Activated naive CD4-positive, alpha-beta T cell treated with anti-CD3 and anti-CD28 coated beads for 36 hours (primary cell): Measurements from ENCODE around the gene RAD21L1. TPM values are rescaled to one million over a fixed set of nuclear protein-coding genes. Genes with fewer than 3 reads are reported as not detected.
"Not testable (repeated sequence)": the region's sequence is repeated elsewhere in the genome, so short reads cannot be mapped to it uniquely, and the experiment has no call there.

ENCODE experiments used
- CTCF ChIA-PET: fragments of 350-600 bp; sonication (Branson Sonifier 250); formaldehyde crosslinking; loops from one replicate; lab custom pipeline; 2021; ENCODE audit warnings: antibody characterized with exemption; lab: Charles Lee
- DNase-seq: peaks from one replicate; pipeline ENCODE4 v3.0.0-alpha.2; 2020
- H3K27ac Mint-ChIP-seq: one replicate; pipeline ENCODE4 v1.8.0; 2021; ENCODE audit warnings: mild to moderate bottlenecking, mixed read lengths
- H3K27me3 Mint-ChIP-seq: one replicate; pipeline ENCODE4 v1.8.0; 2021; ENCODE audit warnings: low read depth, mixed read lengths
- H3K36me3 Mint-ChIP-seq: one replicate; pipeline ENCODE4 v1.8.0; 2021; ENCODE audit warnings: low read depth, mixed read lengths
- H3K4me1 Mint-ChIP-seq: one replicate; pipeline ENCODE4 v1.8.0; 2021; ENCODE audit warnings: low read depth, mixed read lengths
- H3K4me3 Mint-ChIP-seq: one replicate; pipeline ENCODE4 v1.8.0; 2021; ENCODE audit warnings: mild to moderate bottlenecking, moderate library complexity, mixed read lengths
- H3K9me3 Mint-ChIP-seq: one replicate; pipeline ENCODE4 v1.8.0; 2021; ENCODE audit warnings: mixed read lengths
- intact Hi-C: fragments of 100-400 bp; cut with micrococcal nuclease; formaldehyde crosslinking; loops from one replicate; pipeline ENCODE4 v1.15.1; 2023
- total RNA-seq, 2 experiments: library from RNA; stranded (reverse); gene quantifications; one replicate each; pipeline ENCODE4 v1.2.3, GENCODE V29; 2021

RAD21L1 gene
- total RNA-seq, 2 experiments from 2014 or later = not detected

DNA sequence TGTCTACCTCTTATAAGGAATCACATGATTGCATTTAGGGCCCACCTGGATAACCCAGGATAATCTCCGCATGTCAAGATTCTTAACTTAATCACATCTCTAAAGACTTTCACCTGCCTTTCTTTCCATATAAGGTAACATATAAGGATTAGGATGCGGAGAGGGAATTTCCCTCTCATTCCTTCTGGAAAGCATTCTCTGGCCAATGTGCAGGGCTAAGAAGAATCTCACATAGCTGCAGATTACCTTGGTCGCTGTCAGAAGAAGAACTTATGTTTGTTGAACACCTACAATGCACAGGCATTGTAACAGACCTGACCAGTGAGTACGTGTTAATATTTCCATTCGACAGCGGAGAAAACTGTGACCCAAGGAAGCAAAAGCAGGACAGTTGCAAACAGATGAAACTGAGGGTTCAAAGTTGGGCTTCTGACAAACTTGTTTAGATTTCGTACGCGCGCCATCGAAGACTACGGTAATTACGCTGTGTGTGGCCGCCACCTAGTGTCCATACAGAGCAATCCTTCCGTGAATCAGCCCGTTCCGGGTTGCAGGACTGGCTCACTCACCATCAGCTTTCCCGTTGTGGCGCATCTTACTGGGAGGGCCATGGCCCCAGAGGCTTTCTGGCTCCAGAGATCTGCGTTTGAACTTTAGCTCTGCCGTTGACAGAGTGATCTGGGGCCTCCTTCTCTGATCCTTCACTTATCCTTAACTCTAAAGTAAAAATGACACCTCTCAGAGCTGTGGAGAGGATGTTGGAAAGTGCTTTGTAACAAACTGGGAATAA is 13.0 kb upstream of the RAD21L1 start:
- peak; percentile 88 for DNase-seq
- no peak overlapping the region for H3K27ac Mint-ChIP-seq
- H3K9me3 Mint-ChIP-seq = no peaks in the 10 kb centered on the region
- H3K27me3 Mint-ChIP-seq = no peaks in the 10 kb centered on the region
- intact Hi-C loops = loop anchor here (1.0 to 5.0 kb wide), 5 partner anchors 28 to 397 kb away; partner anchors contain the start of genes PSMF1 and TMEM74B
- CTCF ChIA-PET = interaction anchor here (0.6 to 1.9 kb wide), 26 partner anchors 8 to 396 kb away, joined by 3 to 9 read pairs (median 3); partner anchors contain the start of genes C20orf202 and RAD21L1
- H3K4me1 Mint-ChIP-seq = peaks cover 39% of the 10 kb centered on the region
- no peak overlapping the region for H3K4me3 Mint-ChIP-seq
- no peaks in the 10 kb centered on the region for H3K36me3 Mint-ChIP-seq

DNA sequence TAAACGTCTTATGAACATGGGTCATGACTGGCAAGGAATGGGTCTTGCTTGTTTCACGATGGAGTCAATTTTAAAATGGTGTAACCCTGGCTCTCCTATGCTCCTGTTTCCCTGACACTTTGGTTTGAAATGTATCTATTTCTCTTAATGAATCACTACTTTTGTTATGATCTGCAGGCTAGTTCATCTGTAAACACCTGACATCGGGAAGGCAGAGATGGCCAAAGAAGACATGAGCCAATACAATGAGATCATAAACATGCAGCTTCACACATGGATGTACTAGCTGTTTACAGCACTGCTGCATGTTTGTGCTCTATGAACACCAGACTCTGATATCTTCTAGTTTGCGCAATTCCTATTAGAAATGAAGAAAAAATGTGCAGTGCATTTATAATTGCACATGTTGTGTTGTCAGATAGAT is 11.0 kb upstream of the RAD21L1 start:
- Mint-ChIP-seq H3K9me3 (no peaks in the 10 kb centered on the region), H3K36me3 (no peaks in the 10 kb centered on the region), H3K27me3 (no peaks in the 10 kb centered on the region), H3K27ac (no peak overlapping the region), H3K4me1 (peaks cover 43% of the 10 kb centered on the region), H3K4me3 (no peak overlapping the region)
- intact Hi-C loops = loop anchor here (5.0 kb wide), 1 partner anchor 378 kb away; no protein-coding TSS in a partner anchor
- CTCF ChIA-PET = interaction anchor here (1.0 to 1.4 kb wide), 3 partner anchors 10 to 224 kb away, joined by 3 to 5 read pairs (median 3); no protein-coding TSS in a partner anchor
- DNase-seq = no peak

DNA sequence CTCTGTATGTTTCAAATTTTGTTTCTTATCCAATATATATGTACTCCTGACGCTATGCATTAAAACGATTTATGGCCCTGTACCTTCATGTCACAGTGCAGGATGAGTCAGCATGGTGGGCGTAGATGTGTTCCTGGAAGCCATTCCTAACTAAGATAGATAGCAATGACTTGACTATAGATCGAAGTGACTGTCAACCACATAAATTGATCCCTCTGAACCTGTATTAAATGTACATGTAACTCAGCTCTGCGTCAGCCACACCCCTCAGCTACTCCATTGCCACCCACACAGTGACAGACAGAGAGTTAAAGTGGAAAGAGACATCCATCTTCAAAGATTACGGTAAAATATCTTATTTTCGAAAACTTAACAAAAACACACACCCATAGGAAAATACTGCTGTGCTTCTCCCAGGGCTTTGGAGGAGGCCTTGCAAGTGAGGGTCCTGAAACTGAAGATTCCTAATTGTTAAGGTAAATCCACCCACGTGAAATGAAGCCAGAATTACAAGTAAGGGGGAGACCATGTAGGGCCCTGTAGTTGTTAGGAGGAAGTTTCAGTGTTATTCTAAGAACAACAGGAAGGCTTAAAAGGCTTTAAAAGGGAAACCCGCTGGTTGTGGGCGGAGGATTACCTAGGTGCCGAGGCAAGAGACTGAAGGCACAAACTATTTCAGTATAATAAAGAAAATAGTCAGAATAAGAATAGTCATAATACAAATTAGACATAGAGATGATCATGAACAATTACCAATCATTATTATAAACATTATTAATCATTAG is 10.3 kb upstream of the RAD21L1 start:
- Mint-ChIP-seq H3K4me1 (peaks cover 43% of the 10 kb centered on the region), H3K27ac (peak overlapping the region; percentile 17), H3K9me3 (no peaks in the 10 kb centered on the region), H3K36me3 (no peaks in the 10 kb centered on the region), H3K4me3 (peak overlapping the region; percentile 28), H3K27me3 (no peaks in the 10 kb centered on the region)
- intact Hi-C loops = no loop called here
- CTCF ChIA-PET = interaction anchor here (1.2 kb wide), 1 partner anchor 9 kb away, joined by 3 read pairs; no protein-coding TSS in a partner anchor
- peak; percentile 73 for DNase-seq

DNA sequence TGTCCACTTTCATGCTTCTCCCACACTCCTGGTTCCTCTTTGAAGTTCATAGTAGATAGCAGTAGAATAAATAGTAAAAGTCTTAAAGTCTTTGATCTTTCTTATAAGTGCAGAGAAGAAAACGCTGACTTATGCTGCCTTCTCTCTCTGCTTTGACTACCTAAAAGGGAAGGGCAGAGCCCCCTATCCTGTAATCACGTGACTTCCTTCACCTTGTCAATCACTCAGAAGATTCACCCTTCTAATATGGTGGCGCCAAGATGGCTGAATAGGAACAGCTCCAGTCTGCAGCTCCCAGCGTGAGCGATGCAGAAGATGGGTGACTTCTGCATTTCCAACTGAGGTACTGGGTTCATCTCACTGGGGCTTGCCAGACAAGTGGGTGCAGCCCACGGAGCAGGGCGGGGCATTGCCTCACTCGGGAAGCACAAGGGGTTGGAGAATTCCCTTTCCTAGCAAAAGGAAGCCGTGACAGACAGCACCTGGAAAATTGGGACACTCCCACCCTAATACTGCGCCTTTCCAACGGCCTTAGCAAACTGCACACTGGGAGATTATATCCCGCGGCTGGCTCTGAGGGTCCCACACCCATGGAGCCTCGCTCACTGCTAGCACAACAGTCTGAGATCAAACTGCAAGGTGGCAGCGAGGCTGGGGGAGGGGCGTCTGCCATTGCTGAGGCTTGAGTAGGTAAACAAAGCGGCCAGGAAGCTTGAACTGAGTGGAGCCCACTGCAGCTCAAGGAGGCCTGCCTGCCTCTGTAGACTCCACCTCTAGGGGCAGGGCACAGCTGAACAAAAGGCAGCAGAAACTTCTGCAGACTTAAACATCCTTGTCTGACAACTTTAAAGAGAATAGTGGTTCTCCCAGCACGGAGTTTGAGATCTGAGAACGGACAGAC is 9.1 kb upstream of the RAD21L1 start:
- H3K4me3 Mint-ChIP-seq, H3K27me3 Mint-ChIP-seq: not testable (repeated sequence)

DNA sequence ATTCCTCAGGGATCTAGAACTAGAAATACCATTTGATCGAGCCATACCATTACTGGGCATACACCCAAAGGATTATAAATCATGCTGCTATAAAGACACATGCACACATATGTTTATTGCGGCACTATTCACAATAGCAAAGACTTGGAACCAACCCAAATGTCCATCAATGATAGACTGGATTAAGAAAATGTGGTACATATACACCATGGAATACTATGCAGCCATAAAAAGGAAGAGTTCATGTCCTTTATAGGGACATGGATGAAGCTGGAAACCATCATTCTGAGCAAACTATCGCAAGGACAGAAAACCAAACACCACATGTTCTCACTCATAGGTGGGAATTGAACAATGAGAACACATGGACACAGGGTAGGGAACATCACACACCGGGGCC is 3.1 kb upstream of the RAD21L1 start:
- DNase-seq, H3K27ac Mint-ChIP-seq, H3K27me3 Mint-ChIP-seq, H3K36me3 Mint-ChIP-seq, CTCF ChIA-PET, H3K9me3 Mint-ChIP-seq, intact Hi-C loops, H3K4me3 Mint-ChIP-seq: not testable (repeated sequence)
- peaks cover 14% of the 10 kb centered on the region for H3K4me1 Mint-ChIP-seq

More for the DNA sequence above, 9.1 kb upstream of the RAD21L1 start:
- H3K4me1 Mint-ChIP-seq = peaks cover 43% of the 10 kb centered on the region
- H3K27ac Mint-ChIP-seq, H3K36me3 Mint-ChIP-seq, H3K9me3 Mint-ChIP-seq, intact Hi-C loops: not testable (repeated sequence)
- CTCF ChIA-PET = interaction anchor here (1.2 kb wide), 1 partner anchor 65 kb away, joined by 4 read pairs; no protein-coding TSS in a partner anchor
- peak; percentile 33 for DNase-seq

DNA sequence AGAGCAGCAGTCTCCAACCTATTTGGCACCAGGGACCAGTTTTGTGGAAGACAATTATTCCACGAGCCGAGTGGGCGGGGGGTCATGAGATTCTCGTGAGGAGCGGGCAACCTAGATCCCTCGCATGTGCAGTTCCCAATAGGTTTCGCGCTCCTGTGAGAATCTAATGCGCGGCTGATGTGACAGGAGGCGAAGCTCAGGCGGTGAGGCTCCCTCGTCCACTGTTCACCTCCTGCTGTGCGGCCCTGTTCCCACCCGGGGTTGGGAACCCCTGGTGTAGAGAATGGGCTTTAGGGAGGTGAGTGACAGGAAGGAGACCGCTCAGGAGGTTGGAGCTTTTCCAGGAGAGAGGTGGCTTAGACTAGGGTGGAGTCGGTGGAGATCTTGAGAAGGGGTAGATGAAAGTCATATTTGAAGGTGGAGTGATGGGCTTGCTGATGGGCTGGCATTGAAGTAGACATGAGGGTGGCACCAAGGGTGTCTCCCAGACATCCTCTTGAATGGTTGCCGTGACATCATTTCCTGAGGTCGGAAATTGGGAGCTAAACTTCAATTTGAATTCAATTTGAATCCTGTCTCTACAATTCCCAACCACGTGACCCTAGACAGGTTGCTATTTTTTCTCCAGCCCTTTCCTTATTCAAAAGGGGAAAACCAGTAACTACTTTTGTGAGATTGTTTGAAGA is 1.5 kb upstream of the RAD21L1 start:
- intact Hi-C loops = no loop called here
- Mint-ChIP-seq H3K27ac (no peak overlapping the region), H3K9me3 (peaks cover 9% of the 10 kb centered on the region), H3K4me1 (peaks cover 10% of the 10 kb centered on the region), H3K27me3 (peaks cover 6% of the 10 kb centered on the region), H3K36me3 (no peaks in the 10 kb centered on the region), H3K4me3 (no peak overlapping the region)
- DNase-seq = no peak
- CTCF ChIA-PET = interaction anchor here (0.9 to 1.4 kb wide), 3 partner anchors 9 to 43 kb away, joined by 3 to 5 read pairs (median 3); no protein-coding TSS in a partner anchor

DNA sequence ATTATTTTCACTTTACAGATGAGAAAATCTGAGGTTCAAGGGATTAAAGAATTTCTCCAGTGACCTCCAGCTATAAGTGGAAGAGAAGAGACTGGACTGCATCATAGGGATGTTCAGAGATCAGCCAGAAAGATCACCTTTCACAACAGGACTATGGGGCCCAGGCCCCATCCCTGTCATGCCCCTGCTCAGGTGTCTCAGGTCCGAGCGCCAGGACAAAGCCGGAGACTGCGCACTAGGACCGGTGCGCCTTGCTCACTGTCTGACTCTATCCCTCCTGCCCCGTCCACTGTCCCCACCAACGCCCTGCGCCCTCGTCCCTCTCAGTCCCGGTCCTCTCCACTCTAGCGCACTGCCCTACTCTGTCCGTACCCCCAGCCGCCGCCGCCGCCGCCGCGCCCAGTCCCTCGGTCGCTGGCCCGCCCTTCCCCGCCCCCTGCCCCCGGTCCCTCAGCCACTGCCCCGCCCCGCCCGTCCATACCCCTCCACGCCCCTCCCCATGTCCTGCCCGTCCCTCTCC is 521 bp upstream of the RAD21L1 start:
- H3K4me1 Mint-ChIP-seq = peaks cover 10% of the 10 kb centered on the region
- H3K4me3 Mint-ChIP-seq = peak overlapping the region; percentile 78
- H3K9me3 Mint-ChIP-seq = peaks cover 9% of the 10 kb centered on the region
- H3K27me3 Mint-ChIP-seq = peaks cover 6% of the 10 kb centered on the region
- intact Hi-C loops = loop anchor here (5.0 kb wide), 1 partner anchor 77 kb away; no protein-coding TSS in a partner anchor
- CTCF ChIA-PET = interaction anchor here (0.9 to 1.8 kb wide), 7 partner anchors 10 to 88 kb away, joined by 3 to 5 read pairs (median 3); no protein-coding TSS in a partner anchor
- DNase-seq = no peak
- H3K36me3 Mint-ChIP-seq = no peaks in the 10 kb centered on the region
- no peak overlapping the region for H3K27ac Mint-ChIP-seq

DNA sequence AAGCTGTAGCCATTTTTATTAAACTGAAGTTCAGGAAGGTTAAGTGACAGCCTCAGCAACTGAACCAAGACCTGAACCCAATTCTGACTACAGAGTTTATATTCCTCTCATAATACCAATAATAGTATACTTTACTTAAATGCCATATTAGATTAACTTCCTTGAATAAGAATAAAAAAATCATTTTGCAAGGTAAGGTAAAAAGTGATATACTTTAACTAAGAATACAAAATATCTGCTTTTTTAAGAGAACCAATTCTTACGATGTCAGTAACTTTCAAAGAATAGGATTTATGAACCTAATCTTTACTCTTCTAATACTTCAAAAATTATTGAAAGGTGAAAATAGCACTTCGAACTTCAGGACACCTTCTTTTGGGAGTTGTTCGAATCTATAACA is 3.7 kb downstream of the RAD21L1 start:
- H3K36me3 Mint-ChIP-seq = no peaks in the 10 kb centered on the region
- CTCF ChIA-PET = no interaction called here
- H3K4me1 Mint-ChIP-seq = peaks cover 10% of the 10 kb centered on the region
- no peak overlapping the region for H3K4me3 Mint-ChIP-seq
- H3K9me3 Mint-ChIP-seq = peaks cover 2% of the 10 kb centered on the region
- no peak overlapping the region for H3K27ac Mint-ChIP-seq
- intact Hi-C loops = loop anchor here (5.0 kb wide), 1 partner anchor 73 kb away; no protein-coding TSS in a partner anchor
- peaks cover 6% of the 10 kb centered on the region for H3K27me3 Mint-ChIP-seq
- DNase-seq = no peak

DNA sequence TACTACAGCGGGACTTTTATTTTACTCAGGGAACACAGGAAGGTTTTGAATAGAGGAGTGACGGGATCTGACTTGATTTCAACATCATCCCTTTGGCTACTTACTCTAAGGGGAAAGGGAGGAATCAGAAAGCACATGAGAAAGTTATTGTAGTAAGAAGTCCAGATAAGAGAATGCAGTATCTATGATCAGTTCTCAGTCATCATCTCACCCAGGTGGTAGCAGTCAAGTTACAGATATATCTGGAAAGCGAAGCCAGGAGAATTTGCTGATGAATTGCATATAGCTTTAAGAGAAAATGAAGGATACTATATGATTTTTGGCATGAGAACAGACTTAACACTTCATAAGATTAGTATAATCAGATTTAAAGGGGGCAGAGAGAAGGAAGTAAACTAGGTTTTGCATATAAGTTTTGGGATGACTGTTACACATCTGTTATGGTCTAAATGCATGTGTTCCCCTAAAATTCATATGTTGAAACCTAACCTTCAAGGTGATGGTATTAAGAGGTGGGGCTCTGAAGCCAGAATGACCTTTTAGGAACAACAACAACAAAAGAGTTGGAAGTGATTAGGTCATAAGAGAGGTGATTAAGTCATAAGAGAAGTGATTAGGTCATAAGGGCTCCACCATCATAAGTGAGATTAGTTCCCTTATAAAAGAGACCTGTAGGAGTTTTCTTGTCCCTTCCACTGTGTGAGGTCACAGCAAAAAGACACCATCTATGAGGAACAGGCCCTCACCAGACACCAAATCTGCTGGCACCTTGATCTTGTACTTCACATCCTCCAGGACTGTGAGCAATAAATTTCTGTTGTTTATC is 6.7 kb downstream of the RAD21L1 start:
- no peak for DNase-seq
- Mint-ChIP-seq H3K27me3 (no peaks in the 10 kb centered on the region), H3K36me3 (no peaks in the 10 kb centered on the region), H3K4me3 (no peak overlapping the region), H3K4me1 (no peaks in the 10 kb centered on the region), H3K27ac (no peak overlapping the region), H3K9me3 (no peaks in the 10 kb centered on the region)
- intact Hi-C loops = no loop called here
- CTCF ChIA-PET = no interaction called here

DNA sequence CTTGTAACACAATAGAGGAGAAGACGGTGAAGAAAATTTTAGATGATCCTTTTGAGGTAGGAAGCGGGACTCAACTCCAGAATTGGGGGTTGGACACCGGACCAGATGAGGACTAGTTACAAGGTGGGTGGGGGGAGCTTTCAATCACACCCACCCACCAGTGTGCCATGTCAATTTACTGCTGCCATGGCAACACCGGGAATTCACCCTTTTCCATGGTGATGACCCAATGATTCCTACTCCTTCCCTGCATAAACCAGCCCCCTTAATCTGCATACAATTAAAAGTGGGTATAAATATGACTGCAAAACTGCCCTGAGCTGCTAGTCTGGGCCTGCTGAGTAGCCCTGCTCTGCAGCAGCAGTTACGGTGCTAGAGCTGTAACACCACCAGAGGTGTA is 14.7 kb downstream of the RAD21L1 start:
- Mint-ChIP-seq H3K9me3 (no peaks in the 10 kb centered on the region), H3K4me1 (peaks cover 5% of the 10 kb centered on the region), H3K36me3 (no peaks in the 10 kb centered on the region), H3K27ac (no peak overlapping the region), H3K27me3 (peaks cover 5% of the 10 kb centered on the region), H3K4me3 (no peak overlapping the region)
- DNase-seq = no peak
- CTCF ChIA-PET = interaction anchor here (0.6 kb wide), 1 partner anchor 9 kb away, joined by 3 read pairs; no protein-coding TSS in a partner anchor
- intact Hi-C loops = no loop called here
